GM21526 (cell line): ENCODE measurements around the gene LRRC72.
"Not testable (repeated sequence)": the region's sequence is repeated elsewhere in the genome, so short reads cannot be mapped to it uniquely, and the experiment has no call there.

Experiments
- ATAC-seq: cut with Tn5 transposase; IDR thresholded peaks from one replicate; pipeline ENCODE4 v1.9.1; 2021; ENCODE audit warnings: moderate library complexity; ENCODE audit not compliant: unreplicated experiment, low FRiP score

LRRC72 gene

GRCh38 chr7:16564909-16565426 is 38.3 kb downstream of the LRRC72 start:
- ATAC-seq, result peak; percentile 74

GRCh38 chr7:16571941-16572340 is 45.3 kb downstream of the LRRC72 start:
- no peak for ATAC-seq

- no peak for ATAC-seq
These were observed 52.6 kb downstream of the LRRC72 start for GRCh38 chr7:16579216-16579615.

GRCh38 chr7:16581286-16581685 is 54.7 kb downstream of the LRRC72 start:
- no peak for ATAC-seq

GRCh38 chr7:16583834-16584233 is 57.2 kb downstream of the LRRC72 start:
- ATAC-seq, result no peak

GRCh38 chr7:16585540-16585939 is 58.9 kb downstream of the LRRC72 start:
- ATAC-seq, result no peak

- no peak for ATAC-seq
These were observed 59.7 kb downstream of the LRRC72 start for GRCh38 chr7:16586081-16586874.

GRCh38 chr7:16587129-16587528 is 60.5 kb downstream of the LRRC72 start:
- no peak for ATAC-seq

- ATAC-seq, result no peak
These were observed 61.2 kb downstream of the LRRC72 start for GRCh38 chr7:16587790-16588189.

GRCh38 chr7:16589881-16590280 is 63.3 kb downstream of the LRRC72 start:
- no peak for ATAC-seq

- ATAC-seq, result no peak
These were observed 63.8 kb downstream of the LRRC72 start for GRCh38 chr7:16590424-16590823.

GRCh38 chr7:16592395-16592794 is 65.8 kb downstream of the LRRC72 start:
- no peak for ATAC-seq

GRCh38 chr7:16594061-16594460 is 67.4 kb downstream of the LRRC72 start:
- ATAC-seq, result no peak

GRCh38 chr7:16594676-16595075 is 68.1 kb downstream of the LRRC72 start:
- no peak for ATAC-seq

GRCh38 chr7:16595596-16595995 is 69.0 kb downstream of the LRRC72 start:
- ATAC-seq, result not testable (repeated sequence)

- ATAC-seq, result no peak
These were observed 71.4 kb downstream of the LRRC72 start for GRCh38 chr7:16598015-16598414.

- ATAC-seq, result no peak
These were observed 73.2 kb downstream of the LRRC72 start for GRCh38 chr7:16599860-16600259.

- ATAC-seq, result no peak
These were observed 77.0 kb downstream of the LRRC72 start for GRCh38 chr7:16603633-16604032.

GRCh38 chr7:16604054-16604453 is 77.4 kb downstream of the LRRC72 start:
- no peak for ATAC-seq

- no peak for ATAC-seq
These were observed 80.1 kb downstream of the LRRC72 start for GRCh38 chr7:16606704-16607103.

GRCh38 chr7:16609842-16610450 is 83.3 kb downstream of the LRRC72 start:
- peak; percentile 70 for ATAC-seq

- ATAC-seq, result no peak
These were observed 85.1 kb downstream of the LRRC72 start for GRCh38 chr7:16611711-16612110.
